HEK293 (cell line): Measurements from ENCODE around the gene AXIN1.

Experiments used
- CTCF ChIA-PET: fragments of 350-600 bp; formaldehyde crosslinking; extraction: SDS; loops from one replicate; lab custom pipeline; 2021; ENCODE audit warnings: antibody characterized with exemption; lab: Yijun Ruan, JAX
- POLR2A ChIA-PET: fragments of 300-600 bp; formaldehyde crosslinking; extraction: SDS; loops from one replicate; lab custom pipeline; 2020; ENCODE audit warnings: antibody characterized with exemption, inconsistent platforms; lab: Yijun Ruan, JAX
- H3K27ac ChIP-seq: fragments of 200-500 bp; sonication (Bioruptor generic); 2 replicates; pipeline ENCODE4 v1.5.1; 2014; ENCODE audit warnings: low read depth, low read length, control low read depth, inconsistent platforms; ENCODE audit errors: extremely low read depth
- H3K36me3 ChIP-seq, 2 experiments: fragments of 200-500 bp in 1 of 2; sonication (Bioruptor generic) in 1 of 2; 1 replicate in 1 of 2; 2 replicates in 1 of 2; pipeline ENCODE4 v1.5.1; 2014 to 2017; ENCODE audit warnings: inconsistent platforms in 2 of 2, low read length in 2 of 2; ENCODE audit not compliant: control insufficient read depth in 2 of 2, insufficient read depth in 1 of 2
- H3K4me1 ChIP-seq: fragments of 200-500 bp; sonication (Bioruptor generic); 2 replicates; pipeline ENCODE4 v1.5.1; 2014; ENCODE audit warnings: mild to moderate bottlenecking, low read length, inconsistent platforms; ENCODE audit not compliant: control insufficient read depth, insufficient read depth
- H3K4me3 ChIP-seq: 2 replicates; pipeline ENCODE4 v1.5.1; 2011; ENCODE audit warnings: low read depth, mild to moderate bottlenecking, control low read depth, low read length, moderate library complexity
- H3K9me3 ChIP-seq: fragments of 200-500 bp; sonication (Bioruptor generic); 2 replicates; pipeline ENCODE4 v1.5.1; 2014; ENCODE audit warnings: low read depth, low read length, inconsistent platforms; ENCODE audit not compliant: control insufficient read depth, insufficient read depth
- EGR2 ChIP-seq: fragments of 450-650 bp; formaldehyde crosslinking; IDR thresholded peaks from 2 replicates; pipeline ENCODE4 v1.5.1; 2016; ENCODE audit warnings: low read depth, missing biosample characterization, missing genetic modification characterization
- KLF10 ChIP-seq: fragments of 450-650 bp; IDR thresholded peaks from 2 replicates; pipeline ENCODE4 v1.5.1; 2018; ENCODE audit warnings: missing biosample characterization, mild to moderate bottlenecking, missing genetic modification characterization
- KLF8 ChIP-seq: fragments of 450-650 bp; formaldehyde crosslinking; IDR thresholded peaks from 2 replicates; pipeline ENCODE4 v1.5.1; 2016; ENCODE audit warnings: missing biosample characterization, missing genetic modification characterization
- PRDM1 ChIP-seq: fragments of 450-650 bp; formaldehyde crosslinking; IDR thresholded peaks from 2 replicates; pipeline ENCODE4; 2016; ENCODE audit warnings: missing biosample characterization, missing genetic modification characterization
- SETDB1 ChIP-seq: IDR thresholded peaks from one replicate; pipeline ENCODE4 v1.6.1; 2017; ENCODE audit warnings: mild to moderate bottlenecking, low read length, moderate library complexity, mixed read lengths; ENCODE audit not compliant: insufficient read length
- TRIM28 ChIP-seq: IDR thresholded peaks from 2 replicates; pipeline ENCODE4 v1.6.1; 2011; ENCODE audit warnings: low read length, control low read depth, borderline replicate concordance
- ZFP3 ChIP-seq: fragments of 450-650 bp; formaldehyde crosslinking; IDR thresholded peaks from 2 replicates; pipeline ENCODE4 v1.5.1; 2016; ENCODE audit warnings: low read depth, missing biosample characterization, missing genetic modification characterization
- ZNF114 ChIP-seq: fragments of 450-650 bp; formaldehyde crosslinking; IDR thresholded peaks from 2 replicates; pipeline ENCODE4 v1.5.0; 2017; ENCODE audit warnings: missing biosample characterization, missing genetic modification characterization
- ZNF157 ChIP-seq: fragments of 450-650 bp; formaldehyde crosslinking; IDR thresholded peaks from 2 replicates; pipeline ENCODE4 v1.5.1; 2016; ENCODE audit warnings: missing biosample characterization, missing genetic modification characterization
- ZNF311 ChIP-seq: fragments of 450-650 bp; formaldehyde crosslinking; IDR thresholded peaks from 2 replicates; pipeline ENCODE4 v1.5.1; 2017; ENCODE audit warnings: missing biosample characterization, missing genetic modification characterization, borderline replicate concordance
- ZNF341 ChIP-seq: fragments of 450-650 bp; formaldehyde crosslinking; IDR thresholded peaks from 2 replicates; pipeline ENCODE4; 2016; ENCODE audit warnings: low read depth, missing biosample characterization, missing genetic modification characterization
- ZNF350 ChIP-seq: fragments of 450-650 bp; formaldehyde crosslinking; IDR thresholded peaks from 2 replicates; pipeline ENCODE4 v1.5.0; 2017; ENCODE audit warnings: missing biosample characterization, mild to moderate bottlenecking, missing genetic modification characterization
- ZNF391 ChIP-seq: fragments of 450-650 bp; formaldehyde crosslinking; IDR thresholded peaks from 2 replicates; pipeline ENCODE4 v1.5.1; 2016; ENCODE audit warnings: low read depth, missing biosample characterization, missing genetic modification characterization, borderline replicate concordance
- ZNF404 ChIP-seq: fragments of 450-650 bp; formaldehyde crosslinking; IDR thresholded peaks from 2 replicates; pipeline ENCODE4 v1.5.1; 2017; ENCODE audit warnings: missing biosample characterization, missing genetic modification characterization
- ZNF514 ChIP-seq: fragments of 450-650 bp; formaldehyde crosslinking; IDR thresholded peaks from 2 replicates; pipeline ENCODE4 v1.5.1; 2016; ENCODE audit warnings: missing biosample characterization, missing genetic modification characterization
- ZNF549 ChIP-seq: fragments of 450-650 bp; IDR thresholded peaks from 2 replicates; pipeline ENCODE4 v1.5.1; 2018; ENCODE audit warnings: missing biosample characterization, missing genetic modification characterization, mild to moderate bottlenecking, inconsistent platforms, moderate library complexity
- ZNF610 ChIP-seq: fragments of 450-650 bp; formaldehyde crosslinking; IDR thresholded peaks from 2 replicates; pipeline ENCODE4 v1.5.1; 2016; ENCODE audit warnings: missing biosample characterization, missing genetic modification characterization, borderline replicate concordance
- ZNF670 ChIP-seq: fragments of 450-650 bp; formaldehyde crosslinking; IDR thresholded peaks from 2 replicates; pipeline ENCODE4 v1.5.1; 2016; ENCODE audit warnings: missing biosample characterization, missing genetic modification characterization, low read depth
- TF ChIP-seq, protein P1 (sequence below): fragments of 450-650 bp; formaldehyde crosslinking; IDR thresholded peaks from 2 replicates; pipeline ENCODE4 v1.5.1; 2016; ENCODE audit warnings: missing biosample characterization, missing genetic modification characterization
- TF ChIP-seq, protein P2 (sequence below): fragments of 450-650 bp; formaldehyde crosslinking; IDR thresholded peaks from 2 replicates; pipeline ENCODE4 v1.5.1; 2017; ENCODE audit warnings: missing biosample characterization, missing genetic modification characterization
- TF ChIP-seq, protein P3 (sequence below): fragments of 450-650 bp; formaldehyde crosslinking; IDR thresholded peaks from 2 replicates; pipeline ENCODE4 v1.5.1; 2016; ENCODE audit warnings: missing biosample characterization, missing genetic modification characterization
- TF ChIP-seq, protein P4 (sequence below): fragments of 450-650 bp; formaldehyde crosslinking; IDR thresholded peaks from 2 replicates; pipeline ENCODE4 v1.5.1; 2016; ENCODE audit warnings: missing biosample characterization, missing genetic modification characterization, borderline replicate concordance
- TF ChIP-seq, protein P5 (sequence below): sonication (generic); formaldehyde crosslinking; IDR thresholded peaks from 2 replicates; pipeline ENCODE4 v1.8.1; 2022; ENCODE audit warnings: mild to moderate bottlenecking, moderate library complexity, missing genetic modification reagents

The AXIN1 gene

DNA sequence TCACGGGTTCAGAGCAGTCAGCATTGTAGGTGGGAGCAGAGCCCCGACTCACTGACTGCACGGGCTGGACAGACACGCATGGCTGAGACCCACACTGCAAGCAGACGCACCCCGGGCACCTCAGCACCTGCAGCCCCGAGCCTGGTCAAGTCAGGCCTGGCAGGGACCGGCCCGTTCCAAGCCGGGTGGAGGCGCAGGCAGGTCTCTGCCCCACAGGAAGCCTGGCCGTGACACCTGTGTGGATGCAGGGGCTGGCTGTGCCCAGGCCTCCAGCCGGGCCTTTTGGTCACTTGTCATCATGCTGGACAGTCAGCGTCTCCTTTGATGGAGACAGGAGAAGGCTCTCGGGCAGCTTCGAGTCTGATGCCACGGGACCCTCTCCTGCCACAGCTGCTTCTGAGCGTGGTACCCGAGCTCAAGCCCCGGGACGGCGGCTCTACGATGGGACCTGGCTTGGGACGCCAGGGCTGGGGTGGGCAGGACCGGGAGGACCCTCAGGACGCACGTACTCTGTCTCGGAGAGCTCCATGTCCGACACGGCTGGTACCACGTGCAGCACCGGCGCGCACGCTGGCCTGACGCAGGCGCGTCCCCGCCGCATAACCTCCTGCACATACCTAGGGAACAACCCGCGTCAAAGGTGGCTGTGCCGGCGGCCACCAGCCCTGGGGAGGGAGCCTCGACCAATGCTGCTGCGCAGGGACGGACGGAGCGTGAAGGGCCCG lies 61.7 kb downstream of the AXIN1 start:
- CTCF ChIA-PET: interaction anchor here (1.6 kb wide), 1 partner anchor 71 kb away, joined by 3 read pairs; no protein-coding TSS in a partner anchor
- H3K36me3 ChIP-seq: peaks cover 0 to 73% of the 10 kb centered on the region in 2 experiments; a peak in 2 of 3 replicates
- POLR2A ChIA-PET: interaction anchor here (1.2 kb wide), 1 partner anchor 62 kb away, joined by 5 read pairs; the partner anchor contains the start of gene AXIN1

DNA sequence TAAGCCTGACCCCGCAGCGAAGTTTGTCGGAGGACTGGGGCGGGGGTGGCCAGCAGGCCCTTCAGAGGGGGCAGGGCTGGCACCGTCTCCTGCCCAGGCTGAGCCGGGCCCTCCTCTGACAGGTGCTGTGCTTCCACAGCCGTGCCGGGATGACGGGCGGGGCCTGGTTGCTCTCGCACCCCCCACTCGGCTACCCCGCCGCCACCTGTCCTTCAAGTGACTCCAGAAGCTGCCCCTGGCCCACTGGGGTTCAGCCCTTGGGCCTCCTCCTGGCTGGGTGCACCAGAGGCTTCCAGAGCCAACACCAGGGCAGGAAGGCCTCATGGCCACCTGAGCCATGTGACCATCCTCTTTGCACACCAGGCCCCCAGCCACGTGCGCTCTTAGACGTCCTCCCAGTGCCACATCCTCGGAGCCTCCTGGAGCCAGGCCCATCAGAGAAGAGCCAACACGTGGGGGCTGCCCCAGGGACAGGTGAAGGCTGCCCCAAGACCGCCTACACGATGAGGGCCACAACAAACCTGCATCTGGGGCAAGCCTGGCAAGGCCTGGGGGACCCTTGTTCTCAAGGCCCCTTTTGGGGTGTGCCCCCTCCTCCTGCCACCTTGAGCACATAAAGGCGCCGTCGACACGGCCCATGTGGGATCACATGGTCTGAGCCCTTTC lies 62.4 kb downstream of the AXIN1 start:
- ChIA-PET CTCF (interaction anchor here (0.5 kb wide), 1 partner anchor 35 kb away, joined by 3 read pairs; no protein-coding TSS in a partner anchor), POLR2A (no interaction called here)
- Histone ChIP-seq H3K36me3 (peaks cover 0 to 73% of the 10 kb centered on the region in 2 experiments; a peak in 2 of 3 replicates), H3K4me1 (no peaks in the 10 kb centered on the region), H3K9me3 (no peaks in the 10 kb centered on the region), H3K27ac (no peak overlapping the region), H3K4me3 (no peak overlapping the region)
- TF ChIP-seq, protein P1, sequence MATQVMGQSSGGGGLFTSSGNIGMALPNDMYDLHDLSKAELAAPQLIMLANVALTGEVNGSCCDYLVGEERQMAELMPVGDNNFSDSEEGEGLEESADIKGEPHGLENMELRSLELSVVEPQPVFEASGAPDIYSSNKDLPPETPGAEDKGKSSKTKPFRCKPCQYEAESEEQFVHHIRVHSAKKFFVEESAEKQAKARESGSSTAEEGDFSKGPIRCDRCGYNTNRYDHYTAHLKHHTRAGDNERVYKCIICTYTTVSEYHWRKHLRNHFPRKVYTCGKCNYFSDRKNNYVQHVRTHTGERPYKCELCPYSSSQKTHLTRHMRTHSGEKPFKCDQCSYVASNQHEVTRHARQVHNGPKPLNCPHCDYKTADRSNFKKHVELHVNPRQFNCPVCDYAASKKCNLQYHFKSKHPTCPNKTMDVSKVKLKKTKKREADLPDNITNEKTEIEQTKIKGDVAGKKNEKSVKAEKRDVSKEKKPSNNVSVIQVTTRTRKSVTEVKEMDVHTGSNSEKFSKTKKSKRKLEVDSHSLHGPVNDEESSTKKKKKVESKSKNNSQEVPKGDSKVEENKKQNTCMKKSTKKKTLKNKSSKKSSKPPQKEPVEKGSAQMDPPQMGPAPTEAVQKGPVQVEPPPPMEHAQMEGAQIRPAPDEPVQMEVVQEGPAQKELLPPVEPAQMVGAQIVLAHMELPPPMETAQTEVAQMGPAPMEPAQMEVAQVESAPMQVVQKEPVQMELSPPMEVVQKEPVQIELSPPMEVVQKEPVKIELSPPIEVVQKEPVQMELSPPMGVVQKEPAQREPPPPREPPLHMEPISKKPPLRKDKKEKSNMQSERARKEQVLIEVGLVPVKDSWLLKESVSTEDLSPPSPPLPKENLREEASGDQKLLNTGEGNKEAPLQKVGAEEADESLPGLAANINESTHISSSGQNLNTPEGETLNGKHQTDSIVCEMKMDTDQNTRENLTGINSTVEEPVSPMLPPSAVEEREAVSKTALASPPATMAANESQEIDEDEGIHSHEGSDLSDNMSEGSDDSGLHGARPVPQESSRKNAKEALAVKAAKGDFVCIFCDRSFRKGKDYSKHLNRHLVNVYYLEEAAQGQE (tag by site-specific recombination): no peak
- TF ChIP-seq ZNF391 (no peak), PRDM1 (tag by site-specific recombination) (no peak), ZNF311 (tag by site-specific recombination) (no peak), SETDB1 (no peak), ZNF341 (tag by site-specific recombination) (no peak), KLF10 (tag by site-specific recombination) (no peak), ZNF549 (tag by site-specific recombination) (no peak), ZFP3 (tag by site-specific recombination) (no peak), ZNF404 (tag by site-specific recombination) (no peak), ZNF514 (tag by site-specific recombination) (no peak), TRIM28 (no peak)
- TF ChIP-seq, protein P2, sequence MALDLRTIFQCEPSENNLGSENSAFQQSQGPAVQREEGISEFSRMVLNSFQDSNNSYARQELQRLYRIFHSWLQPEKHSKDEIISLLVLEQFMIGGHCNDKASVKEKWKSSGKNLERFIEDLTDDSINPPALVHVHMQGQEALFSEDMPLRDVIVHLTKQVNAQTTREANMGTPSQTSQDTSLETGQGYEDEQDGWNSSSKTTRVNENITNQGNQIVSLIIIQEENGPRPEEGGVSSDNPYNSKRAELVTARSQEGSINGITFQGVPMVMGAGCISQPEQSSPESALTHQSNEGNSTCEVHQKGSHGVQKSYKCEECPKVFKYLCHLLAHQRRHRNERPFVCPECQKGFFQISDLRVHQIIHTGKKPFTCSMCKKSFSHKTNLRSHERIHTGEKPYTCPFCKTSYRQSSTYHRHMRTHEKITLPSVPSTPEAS (tag by site-specific recombination): no peak

More for the DNA sequence above, 61.7 kb downstream of the AXIN1 start:
- no peaks in the 10 kb centered on the region for H3K4me1 ChIP-seq
- TF ChIP-seq EGR2 (no peak), ZNF350 (tag by site-specific recombination) (no peak), KLF8 (tag by site-specific recombination) (no peak), ZNF157 (tag by site-specific recombination) (no peak), ZNF610 (tag by site-specific recombination) (no peak), ZNF114 (tag by site-specific recombination) (no peak), ZNF670 (tag by site-specific recombination) (no peak)
- TF ChIP-seq, protein P2 (tag by site-specific recombination): no peak
- TF ChIP-seq, protein P3, sequence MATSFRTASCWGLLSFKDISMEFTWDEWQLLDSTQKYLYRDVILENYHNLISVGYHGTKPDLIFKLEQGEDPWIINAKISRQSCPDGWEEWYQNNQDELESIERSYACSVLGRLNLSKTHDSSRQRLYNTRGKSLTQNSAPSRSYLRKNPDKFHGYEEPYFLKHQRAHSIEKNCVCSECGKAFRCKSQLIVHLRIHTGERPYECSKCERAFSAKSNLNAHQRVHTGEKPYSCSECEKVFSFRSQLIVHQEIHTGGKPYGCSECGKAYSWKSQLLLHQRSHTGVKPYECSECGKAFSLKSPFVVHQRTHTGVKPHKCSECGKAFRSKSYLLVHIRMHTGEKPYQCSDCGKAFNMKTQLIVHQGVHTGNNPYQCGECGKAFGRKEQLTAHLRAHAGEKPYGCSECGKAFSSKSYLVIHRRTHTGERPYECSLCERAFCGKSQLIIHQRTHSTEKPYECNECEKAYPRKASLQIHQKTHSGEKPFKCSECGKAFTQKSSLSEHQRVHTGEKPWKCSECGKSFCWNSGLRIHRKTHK (tag by site-specific recombination): no peak
- TF ChIP-seq, protein P4, sequence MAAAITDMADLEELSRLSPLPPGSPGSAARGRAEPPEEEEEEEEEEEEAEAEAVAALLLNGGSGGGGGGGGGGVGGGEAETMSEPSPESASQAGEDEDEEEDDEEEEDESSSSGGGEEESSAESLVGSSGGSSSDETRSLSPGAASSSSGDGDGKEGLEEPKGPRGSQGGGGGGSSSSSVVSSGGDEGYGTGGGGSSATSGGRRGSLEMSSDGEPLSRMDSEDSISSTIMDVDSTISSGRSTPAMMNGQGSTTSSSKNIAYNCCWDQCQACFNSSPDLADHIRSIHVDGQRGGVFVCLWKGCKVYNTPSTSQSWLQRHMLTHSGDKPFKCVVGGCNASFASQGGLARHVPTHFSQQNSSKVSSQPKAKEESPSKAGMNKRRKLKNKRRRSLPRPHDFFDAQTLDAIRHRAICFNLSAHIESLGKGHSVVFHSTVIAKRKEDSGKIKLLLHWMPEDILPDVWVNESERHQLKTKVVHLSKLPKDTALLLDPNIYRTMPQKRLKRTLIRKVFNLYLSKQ: no peak
- TF ChIP-seq, protein P5, sequence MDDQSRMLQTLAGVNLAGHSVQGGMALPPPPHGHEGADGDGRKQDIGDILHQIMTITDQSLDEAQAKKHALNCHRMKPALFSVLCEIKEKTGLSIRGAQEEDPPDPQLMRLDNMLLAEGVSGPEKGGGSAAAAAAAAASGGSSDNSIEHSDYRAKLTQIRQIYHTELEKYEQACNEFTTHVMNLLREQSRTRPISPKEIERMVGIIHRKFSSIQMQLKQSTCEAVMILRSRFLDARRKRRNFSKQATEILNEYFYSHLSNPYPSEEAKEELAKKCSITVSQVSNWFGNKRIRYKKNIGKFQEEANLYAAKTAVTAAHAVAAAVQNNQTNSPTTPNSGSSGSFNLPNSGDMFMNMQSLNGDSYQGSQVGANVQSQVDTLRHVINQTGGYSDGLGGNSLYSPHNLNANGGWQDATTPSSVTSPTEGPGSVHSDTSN: no peak
- no peak overlapping the region for H3K27ac ChIP-seq
- H3K4me3 ChIP-seq: no peak overlapping the region
- H3K9me3 ChIP-seq: no peaks in the 10 kb centered on the region
